GM12892 (cell line): Measurements from ENCODE around the gene COA1.
A peak's percentile ranks its signal among the peaks of the same experiment; 100 is the strongest.
"Not testable (repeated sequence)": the region's sequence is repeated elsewhere in the genome, so short reads cannot be mapped to it uniquely, and the experiment has no call there.

Experiments
- POLR2A ChIP-seq: IDR thresholded peaks from 2 replicates; pipeline ENCODE4 v1.6.1; 2011; ENCODE audit warnings: low read depth, low read length, control low read depth
- POLR2AphosphoS5 ChIP-seq: IDR thresholded peaks from 2 replicates; pipeline ENCODE4 v1.6.1; 2011; ENCODE audit warnings: low read depth, low read length, control low read depth
- TAF1 ChIP-seq: IDR thresholded peaks from 2 replicates; pipeline ENCODE4 v1.6.1; 2011; ENCODE audit warnings: low read depth, mild to moderate bottlenecking, control low read depth, low read length, borderline replicate concordance

GRCh38 chr7:43627798-43628197 lies 101.5 kb downstream of the COA1 start:
- TF ChIP-seq POLR2AphosphoS5 (peak; percentile 61), POLR2A (peak; percentile 29; the same call in 1 of the 2 replicates)
- TF ChIP-seq TAF1 = not testable (repeated sequence)
